ENCODE data around the gene PPP1R1C. TPM values are rescaled to one million over a fixed set of nuclear protein-coding genes. Genes with fewer than 3 reads are reported as not detected.

PPP1R1C gene
- total RNA-seq, 4 donors from 2014 or later: 1.5 to 6.3 TPM; not detected in 2

GRCh38 chr2:181998041-181998835 lies 12.6 kb downstream of the PPP1R1C start:
- no peak overlapping the region for H3K4me3 ChIP-seq (ENCODE audit: low read depth, poor library complexity, severe bottlenecking)
- TF ChIP-seq POLR2A (IDR thresholded peaks at IDR 0.05) (no peak), CTCF (IDR thresholded peaks at IDR 0.05) (no peak)
- 55 to 65% methylated on average over 8 of the region's 8 CpGs for WGBS, 2 donors
- DNase-seq (ENCODE audit: low spot score in 2 of 2): no peak
- intact Hi-C loops (cut with DNase I; ENCODE audit: low total_unique reads): no loop called here

- no peak overlapping the region for H3K4me3 ChIP-seq (ENCODE audit: low read depth, poor library complexity, severe bottlenecking)
- 82 to 83% methylated on average over 2 of the region's 2 CpGs for WGBS, 2 donors
- intact Hi-C loops (cut with DNase I; ENCODE audit: low total_unique reads): no loop called here
- TF ChIP-seq CTCF (IDR thresholded peaks at IDR 0.05) (no peak), POLR2A (IDR thresholded peaks at IDR 0.05) (no peak)
- DNase-seq (ENCODE audit: low spot score in 2 of 2): no peak
Measured at GRCh38 chr2:181998891-181999654, 13.4 kb downstream of the PPP1R1C start.

DNA sequence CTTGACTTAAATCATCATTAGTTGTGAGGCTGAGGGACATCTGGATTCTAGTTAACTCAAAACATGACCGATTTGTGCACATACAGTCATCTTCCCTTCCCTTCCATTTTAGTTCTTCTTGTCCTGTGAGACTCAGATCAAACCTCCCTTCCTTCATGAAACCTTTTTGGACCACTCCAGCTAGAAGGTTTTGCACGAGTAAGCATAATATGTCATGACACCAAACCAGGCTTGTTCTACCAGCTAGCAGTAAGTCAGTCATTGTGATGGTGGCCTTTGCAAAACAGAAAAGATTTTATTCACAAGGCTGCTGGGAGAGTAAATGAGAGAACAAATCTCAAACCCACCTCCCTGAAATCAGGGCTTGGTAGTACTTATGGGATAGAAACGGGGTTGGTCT lies 14.3 kb downstream of the PPP1R1C start:
- TF ChIP-seq CTCF (IDR thresholded peaks at IDR 0.05) (no peak), POLR2A (IDR thresholded peaks at IDR 0.05) (no peak)
- 89 to 91% methylated on average over 3 of the region's 3 CpGs for WGBS, 2 donors
- H3K4me3 ChIP-seq (ENCODE audit: low read depth, poor library complexity, severe bottlenecking): no peak overlapping the region
- intact Hi-C loops (cut with DNase I; ENCODE audit: low total_unique reads): no loop called here
- no peak for DNase-seq (ENCODE audit: low spot score in 2 of 2)

DNA sequence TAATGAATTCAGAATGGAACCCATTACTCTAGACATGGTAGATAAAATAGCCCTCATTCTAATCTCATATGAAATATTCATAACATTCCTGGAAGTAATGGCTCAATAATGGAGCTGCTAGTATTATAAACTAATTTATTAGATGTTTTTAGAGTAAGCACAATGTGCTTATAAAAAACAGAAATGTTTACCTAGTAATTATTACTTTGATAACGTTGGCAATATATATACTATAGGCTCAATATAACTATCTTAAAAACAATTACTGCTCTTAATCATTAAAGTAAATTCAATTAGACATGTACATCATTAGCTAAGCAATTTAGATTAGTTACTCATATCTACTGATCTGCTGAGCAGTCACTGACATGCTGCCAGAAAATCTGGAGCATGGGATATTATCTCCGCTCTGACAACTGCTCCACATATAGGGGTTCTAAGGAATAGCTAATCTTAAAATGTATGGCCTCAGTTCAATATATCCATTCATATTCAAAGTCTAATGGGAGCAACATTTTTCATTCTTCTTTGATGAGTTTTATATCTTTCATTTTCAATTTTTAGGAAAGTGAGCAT lies 19.4 kb downstream of the PPP1R1C start:
- DNase-seq (ENCODE audit: low spot score in 2 of 2): no peak
- intact Hi-C loops (cut with DNase I; ENCODE audit: low total_unique reads): no loop called here
- no peak for TF ChIP-seq POLR2A (IDR thresholded peaks at IDR 0.05)
- no peak for TF ChIP-seq CTCF (IDR thresholded peaks at IDR 0.05)
- WGBS, 2 donors: 48 to 49% methylated on average over 2 of the region's 2 CpGs
- no peak overlapping the region for H3K4me3 ChIP-seq (ENCODE audit: low read depth, poor library complexity, severe bottlenecking)

- intact Hi-C loops (cut with DNase I; ENCODE audit: low total_unique reads): no loop called here
- TF ChIP-seq CTCF (IDR thresholded peaks at IDR 0.05) (no peak), POLR2A (IDR thresholded peaks at IDR 0.05) (no peak)
- no peak for DNase-seq (ENCODE audit: low spot score in 2 of 2)
- H3K4me3 ChIP-seq (ENCODE audit: low read depth, poor library complexity, severe bottlenecking): no peak overlapping the region
- WGBS, 2 donors: 82 to 87% methylated on average over 4 of the region's 4 CpGs
Measured at GRCh38 chr2:182006595-182007341, 21.1 kb downstream of the PPP1R1C start.
